NB4 (cell line): ENCODE measurements around the gene ABCF2.

ENCODE experiments used
- POLR2A ChIP-seq: IDR thresholded peaks from 2 replicates; pipeline ENCODE4 v1.6.1; 2011; ENCODE audit warnings: mild to moderate bottlenecking; ENCODE audit not compliant: insufficient read length; ENCODE audit errors: extremely low read depth
- TF ChIP-seq, protein P1 (sequence below): IDR thresholded peaks from one replicate; pipeline ENCODE4 v1.5.1; 2012; ENCODE audit warnings: low read depth, low read length

DNA sequence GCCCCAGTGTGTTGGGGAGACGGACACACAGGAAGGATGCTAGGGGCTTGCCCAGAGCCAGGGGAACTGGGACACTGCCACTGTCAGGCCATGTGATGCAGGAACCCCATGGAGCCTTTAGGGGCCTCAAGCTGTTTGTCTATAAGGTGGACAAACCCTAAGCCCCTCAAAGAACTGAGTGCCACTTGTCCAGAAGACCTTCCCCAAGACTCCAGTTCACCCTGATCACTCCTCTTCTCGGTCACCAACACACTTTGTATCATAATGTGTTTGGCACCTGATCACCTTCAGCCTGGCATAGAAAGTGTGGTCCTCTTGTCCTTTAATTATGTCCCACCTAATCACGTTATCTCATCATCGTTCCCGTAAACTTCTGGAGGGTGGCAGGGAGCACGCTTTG is 17.4 kb downstream of the ABCF2 start:
- no peak for TF ChIP-seq POLR2A
- TF ChIP-seq, protein P1, sequence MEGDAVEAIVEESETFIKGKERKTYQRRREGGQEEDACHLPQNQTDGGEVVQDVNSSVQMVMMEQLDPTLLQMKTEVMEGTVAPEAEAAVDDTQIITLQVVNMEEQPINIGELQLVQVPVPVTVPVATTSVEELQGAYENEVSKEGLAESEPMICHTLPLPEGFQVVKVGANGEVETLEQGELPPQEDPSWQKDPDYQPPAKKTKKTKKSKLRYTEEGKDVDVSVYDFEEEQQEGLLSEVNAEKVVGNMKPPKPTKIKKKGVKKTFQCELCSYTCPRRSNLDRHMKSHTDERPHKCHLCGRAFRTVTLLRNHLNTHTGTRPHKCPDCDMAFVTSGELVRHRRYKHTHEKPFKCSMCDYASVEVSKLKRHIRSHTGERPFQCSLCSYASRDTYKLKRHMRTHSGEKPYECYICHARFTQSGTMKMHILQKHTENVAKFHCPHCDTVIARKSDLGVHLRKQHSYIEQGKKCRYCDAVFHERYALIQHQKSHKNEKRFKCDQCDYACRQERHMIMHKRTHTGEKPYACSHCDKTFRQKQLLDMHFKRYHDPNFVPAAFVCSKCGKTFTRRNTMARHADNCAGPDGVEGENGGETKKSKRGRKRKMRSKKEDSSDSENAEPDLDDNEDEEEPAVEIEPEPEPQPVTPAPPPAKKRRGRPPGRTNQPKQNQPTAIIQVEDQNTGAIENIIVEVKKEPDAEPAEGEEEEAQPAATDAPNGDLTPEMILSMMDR = no peak
